HCT116 (cell line): ENCODE data around the gene LRRC7. TPM values are rescaled to one million over a fixed set of nuclear protein-coding genes. Genes with fewer than 3 reads are reported as not detected.

Source experiments
- ATAC-seq: fragments of 200-7000 bp; cut with Tn5 transposase; 2 replicates; pipeline ENCODE4 v1.9.1; 2020; ENCODE audit warnings: mild to moderate bottlenecking, moderate library complexity
- BruUV-seq: library from RNA; stranded (reverse); fragments of 400-500 nt; replicated peaks from 2 replicates; lab custom pipeline; 2021; lab: Mats Ljungman, UMichigan
- CTCF ChIA-PET: fragments of 300-600 bp; sonication (Branson Sonifier 250); formaldehyde crosslinking; loops from one replicate; lab custom pipeline; 2021; ENCODE audit warnings: antibody characterized with exemption; lab: Charles Lee
- POLR2A ChIA-PET: fragments of 300-600, 350-600 bp; sonication (Branson Sonifier 250); formaldehyde crosslinking; loops from one replicate; lab custom pipeline; 2021; ENCODE audit warnings: antibody characterized with exemption; lab: Charles Lee
- RAD21 ChIA-PET, 2 experiments: fragments of 300-600 bp; sonication (Branson Sonifier 250); formaldehyde crosslinking; loops; one replicate each; lab custom pipeline; 2023; ENCODE audit warnings: low total read pairs in 2 of 2; ENCODE audit not compliant: uncharacterized antibody in 2 of 2, unreplicated experiment in 2 of 2, low non-redundant PET in 1 of 2; lab: Charles Lee
- DNase-seq: peaks from one replicate; pipeline ENCODE4 v3.0.0-alpha.2; 2010; ENCODE audit warnings: low read depth, low spot score
- H2AFZ ChIP-seq: fragments of 200-600 bp; shearing (Covaris generic), sonication (generic); 2 replicates; pipeline ENCODE4 v1.6.1; 2017; ENCODE audit warnings: low read depth, mixed run types, mixed read lengths, antibody characterized with exemption, low read length; ENCODE audit not compliant: poor library complexity, severe bottlenecking
- H3K27ac ChIP-seq: 2 replicates; pipeline ENCODE4 v1.5.1; 2012; ENCODE audit warnings: low read depth, low read length
- H3K27me3 ChIP-seq: fragments of 200-600 bp; sonication (generic); 2 replicates; pipeline ENCODE4 v1.6.1; 2016; ENCODE audit warnings: mixed run types, low read length, mixed read lengths; ENCODE audit not compliant: insufficient read depth
- H3K36me3 ChIP-seq, 2 experiments: fragments of 200-500 bp in 1 of 2; fragments of 200-600 bp in 1 of 2; sonication (Bioruptor generic) in 1 of 2; sonication (generic) in 1 of 2; 2 replicates each; pipeline versions ENCODE4 v1.5.1 to v1.6.1; 2014 to 2016; ENCODE audit warnings: low read length in 2 of 2, inconsistent platforms in 1 of 2, mixed read lengths in 1 of 2, mixed run types in 1 of 2; ENCODE audit not compliant: insufficient read depth in 2 of 2, control insufficient read depth in 1 of 2
- H3K4me1 ChIP-seq, 2 experiments: fragments of 200-600 bp in 1 of 2; sonication (generic) in 1 of 2; 2 replicates each; pipeline versions ENCODE4 v1.5.1 to v1.6.1; 2012 to 2017; ENCODE audit warnings: low read length in 2 of 2, inconsistent platforms in 1 of 2, mild to moderate bottlenecking in 1 of 2, mixed read lengths in 1 of 2, mixed run types in 1 of 2, moderate library complexity in 1 of 2; ENCODE audit not compliant: insufficient read depth in 2 of 2, control insufficient read depth in 1 of 2
- H3K4me2 ChIP-seq: fragments of 200-600 bp; sonication (generic); 2 replicates; pipeline ENCODE4 v1.6.1; 2017; ENCODE audit warnings: mixed run types, low read length, mixed read lengths
- H3K4me3 ChIP-seq, 2 experiments: fragments of 200-600 bp in 1 of 2; sonication (generic) in 1 of 2; replicated peaks in 1 of 2; 2 replicates each; pipeline ENCODE4 v1.5.1; 2011 to 2016; ENCODE audit warnings: low read length in 2 of 2, control low read depth in 1 of 2, low read depth in 1 of 2, mild to moderate bottlenecking in 1 of 2, mixed read lengths in 1 of 2, mixed run types in 1 of 2
- H3K79me2 ChIP-seq: fragments of 200-600 bp; sonication (generic); 2 replicates; pipeline ENCODE4 v1.6.1; 2017; ENCODE audit warnings: mild to moderate bottlenecking, mixed run types, low read length, moderate library complexity, mixed read lengths; ENCODE audit not compliant: insufficient read depth
- H3K9ac ChIP-seq: fragments of 200-600 bp; sonication (generic); 2 replicates; pipeline ENCODE4 v1.6.1; 2016; ENCODE audit warnings: low read length, mixed read lengths
- H3K9me2 ChIP-seq: fragments of 200-600 bp; sonication (generic), shearing (Covaris generic); 2 replicates; pipeline ENCODE4 v1.6.1; 2017; ENCODE audit warnings: mixed run types, mild to moderate bottlenecking, moderate library complexity; ENCODE audit not compliant: insufficient read depth
- H3K9me3 ChIP-seq, 2 experiments: fragments of 200-500 bp in 1 of 2; fragments of 200-600 bp in 1 of 2; sonication (Bioruptor generic) in 1 of 2; sonication (generic) in 1 of 2; 2 replicates each; pipeline ENCODE4 v1.6.1; 2014 to 2017; ENCODE audit warnings: low read length in 2 of 2, mixed read lengths in 2 of 2, inconsistent platforms in 1 of 2, low read depth in 1 of 2, mild to moderate bottlenecking in 1 of 2, mixed run types in 1 of 2, moderate library complexity in 1 of 2; ENCODE audit not compliant: control insufficient read depth in 1 of 2, insufficient read depth in 1 of 2
- H4K20me1 ChIP-seq: fragments of 200-600 bp; sonication (generic), shearing (Covaris generic); 2 replicates; pipeline ENCODE4 v1.6.1; 2017; ENCODE audit warnings: mixed run types, mild to moderate bottlenecking, moderate library complexity; ENCODE audit not compliant: insufficient read depth
- CBX3 ChIP-seq: IDR thresholded peaks from 2 replicates; pipeline ENCODE4 v1.6.1; 2012; ENCODE audit warnings: low read depth
- CEBPB ChIP-seq: IDR thresholded peaks from 2 replicates; pipeline ENCODE4 v1.6.1; 2012; ENCODE audit warnings: low read depth
- CTCF ChIP-seq, 3 experiments: fragments of 200-600 bp in 1 of 3; sonication (generic) in 1 of 3; IDR thresholded peaks in 2 of 3; conservative IDR thresholded peaks in 1 of 3; 2 replicates each; pipeline ENCODE4 v1.5.1; 2012 to 2017; ENCODE audit warnings: low read depth in 2 of 3, low read length in 2 of 3, antibody characterized with exemption in 1 of 3, borderline replicate concordance in 1 of 3, control low read depth in 1 of 3, mild to moderate bottlenecking in 1 of 3, mixed read lengths in 1 of 3, mixed run types in 1 of 3, moderate library complexity in 1 of 3; ENCODE audit not compliant: insufficient read depth in 1 of 3
- EGR1 ChIP-seq: IDR thresholded peaks from 2 replicates; pipeline ENCODE4 v1.6.1; 2012; ENCODE audit warnings: low read depth
- ELF1 ChIP-seq: IDR thresholded peaks from 2 replicates; pipeline ENCODE4 v1.6.1; 2012; ENCODE audit warnings: low read depth, borderline replicate concordance
- EZH2 ChIP-seq: fragments of 200-600 bp; sonication (generic); IDR thresholded peaks from 2 replicates; pipeline ENCODE4 v1.6.1; 2017; ENCODE audit warnings: antibody characterized with exemption, mixed run types
- EZH2phosphoT487 ChIP-seq: fragments of 200-600 bp; IDR thresholded peaks from 2 replicates; pipeline ENCODE4 v1.6.1; 2018; ENCODE audit warnings: antibody characterized with exemption, borderline replicate concordance
- FOSL1 ChIP-seq: IDR thresholded peaks from 2 replicates; pipeline ENCODE4 v1.6.1; 2012; ENCODE audit warnings: low read depth
- MAX ChIP-seq: IDR thresholded peaks from 2 replicates; pipeline ENCODE4 v1.6.1; 2012
- POLR2A ChIP-seq: IDR thresholded peaks from 2 replicates; pipeline ENCODE4 v1.7.0; 2011; ENCODE audit warnings: borderline replicate concordance; ENCODE audit not compliant: insufficient read depth, insufficient read length; ENCODE audit errors: extremely low read depth
- POLR2AphosphoS5 ChIP-seq: IDR thresholded peaks from 2 replicates; pipeline ENCODE4 v1.6.1; 2011; ENCODE audit warnings: mild to moderate bottlenecking, low read depth, low read length, moderate library complexity
- RAD21 ChIP-seq: IDR thresholded peaks from 2 replicates; pipeline ENCODE4 v1.6.1; 2012; ENCODE audit warnings: low read depth, mild to moderate bottlenecking
- SP1 ChIP-seq: IDR thresholded peaks from 2 replicates; pipeline ENCODE4 v1.6.1; 2012; ENCODE audit warnings: low read depth
- SRF ChIP-seq: IDR thresholded peaks from 2 replicates; pipeline ENCODE4 v1.6.1; 2012; ENCODE audit warnings: low read depth
- TCF7L2 ChIP-seq: IDR thresholded peaks from 2 replicates; pipeline ENCODE4 v1.7.0; 2011; ENCODE audit warnings: borderline replicate concordance, inconsistent platforms; ENCODE audit not compliant: insufficient read depth, insufficient read length; ENCODE audit errors: extremely low read depth
- YY1 ChIP-seq: IDR thresholded peaks from 2 replicates; pipeline ENCODE4 v1.6.1; 2011; ENCODE audit warnings: low read length, low read depth, moderate library complexity, mild to moderate bottlenecking; ENCODE audit not compliant: insufficient replicate concordance; ENCODE audit errors: extremely low read depth
- ZBTB33 ChIP-seq: IDR thresholded peaks from 2 replicates; pipeline ENCODE4 v1.6.1; 2011; ENCODE audit warnings: mild to moderate bottlenecking, low read length, moderate library complexity; ENCODE audit not compliant: insufficient replicate concordance; ENCODE audit errors: extremely low read depth
- ZFX ChIP-seq: fragments of 450-650 bp; IDR thresholded peaks from 2 replicates; pipeline ENCODE4 v1.6.1; 2017
- intact Hi-C: fragments of 100-400 bp; cut with micrococcal nuclease; formaldehyde crosslinking; loops from 2 replicates; pipeline ENCODE4 v1.10.0; 2022
- total RNA-seq: library from RNA; stranded (reverse); gene quantifications from one replicate; pipeline ENCODE4 v1.2.1, GENCODE V29; 2021; ENCODE audit not compliant: unreplicated experiment

Gene LRRC7
- total RNA-seq, 1 experiment from 2014 or later, result not detected

GRCh38 chr1:69648486-69648885 is 80.8 kb downstream of the LRRC7 start (continued):
- TF ChIP-seq CEBPB, result no peak
- TF ChIP-seq TCF7L2, result no peak
- TF ChIP-seq CBX3, result no peak
- no peak for TF ChIP-seq YY1
- no peak for TF ChIP-seq POLR2AphosphoS5
- TF ChIP-seq MAX, result no peak
- no peak for TF ChIP-seq RAD21
- no peak for TF ChIP-seq ZBTB33
- no peak for TF ChIP-seq EZH2
- no peak for TF ChIP-seq FOSL1

GRCh38 chr1:69649383-69649990 is 81.8 kb downstream of the LRRC7 start:
- Histone ChIP-seq H3K9ac (no peak overlapping the region), H3K4me1 (no peaks in the 10 kb centered on the region), H3K9me2 (no peaks in the 10 kb centered on the region), H3K9me3 (no peaks in the 10 kb centered on the region), H3K4me2 (no peak overlapping the region), H3K27me3 (0 out of 2 replicates have a peak, but pooled peaks cover 5% of the 10 kb centered on the region), H3K36me3 (no peaks in the 10 kb centered on the region), H4K20me1 (no peaks in the 10 kb centered on the region), H3K4me3 (no peak overlapping the region), H2AFZ (no peak overlapping the region), H3K27ac (no peak overlapping the region), H3K79me2 (no peaks in the 10 kb centered on the region)
- intact Hi-C loops, result no loop called here
- CTCF ChIA-PET, result no interaction called here
- DNase-seq (no peak), ATAC-seq (no peak)
- POLR2A ChIA-PET, result no interaction called here
- no TSS peak for BruUV-seq
- RAD21 ChIA-PET, result no interaction called here
- TF ChIP-seq CEBPB (no peak), SRF (no peak), YY1 (no peak), FOSL1 (no peak), POLR2AphosphoS5 (no peak), RAD21 (no peak), ZFX (no peak), ELF1 (no peak), ZBTB33 (no peak), EZH2phosphoT487 (no peak), MAX (no peak), TCF7L2 (no peak), SP1 (no peak), EGR1 (no peak), POLR2A (no peak), CTCF (IDR thresholded peaks at IDR 0.05 in 2 of 3, conservative IDR thresholded peaks at IDR 0.05 in 1 of 3; ENCODE audit: borderline replicate concordance in 1 of 3, insufficient read depth in 1 of 3, low read depth in 2 of 3, low read length in 2 of 3) (no peak)
